H1 (cell line): ENCODE data around the gene TRABD. TPM values are rescaled to one million over a fixed set of nuclear protein-coding genes. Genes with fewer than 3 reads are reported as not detected.

ENCODE experiments used
- KDM1A ChIP-seq: fragments of 200-600, 300-600 bp; sonication (generic); IDR thresholded peaks from 2 replicates; pipeline ENCODE4 v1.7.1; 2016; ENCODE audit warnings: mild to moderate bottlenecking, low read length, borderline replicate concordance
- RFX5 ChIP-seq: IDR thresholded peaks from 2 replicates; pipeline ENCODE4 v1.6.1; 2011; ENCODE audit warnings: low read depth, low read length, improper control_type of control experiment, borderline replicate concordance
- RXRA ChIP-seq: IDR thresholded peaks from 2 replicates; pipeline ENCODE4 v1.6.1; 2011; ENCODE audit warnings: low read depth, mild to moderate bottlenecking, low read length, moderate library complexity; ENCODE audit not compliant: insufficient read depth
- TEAD4 ChIP-seq: IDR thresholded peaks from 2 replicates; pipeline ENCODE4 v1.6.1; 2012; ENCODE audit warnings: low read depth, low read length, inconsistent platforms, mixed read lengths
- YY1 ChIP-seq: IDR thresholded peaks from 2 replicates; pipeline ENCODE4 v1.6.1; 2011; ENCODE audit warnings: low read depth, mild to moderate bottlenecking, low read length
- ZNF274 ChIP-seq: IDR thresholded peaks from 2 replicates; pipeline ENCODE4 v1.7.0; 2012; ENCODE audit warnings: low read length, borderline replicate concordance; ENCODE audit errors: extremely low read depth
- polyA plus RNA-seq, 7 experiments: library from polyadenylated mRNA; depleted of rRNA in 3 of 7; stranded (reverse) in 5 of 7; unstranded in 2 of 7; fragments of >200 nt in 5 of 7; fragments of 200-250 nt in 2 of 7; gene quantifications; 1 replicate in 5 of 7; 2 replicates in 1 of 7; 4 replicates in 1 of 7; pipeline versions ENCODE4 v1.2.1 to v1.2.3, GENCODE V29; 2011 to 2013; ENCODE audit warnings: missing spikeins in 2 of 7, mixed read lengths in 2 of 7
- total RNA-seq: library from RNA; stranded (reverse); fragmentation: NEBNext Ultra II Directional; extraction: Animal tissue kit (Norgen Biotek cat#: 25700); gene quantifications from 2 replicates; pipeline ENCODE4 v1.2.1, GENCODE V29; 2021

Gene TRABD
- total and polyA plus RNA-seq, 2 of the 8 experiments (the other 6 are each of a cell fraction or from before 2014, with no cell fraction given), result 44.2 to 57.5 TPM

- TF ChIP-seq RXRA (no peak), ZNF274 (no peak), RFX5 (no peak), TEAD4 (no peak), YY1 (no peak), KDM1A (no peak)
Measured at GRCh38 chr22:50199251-50199721, 13.6 kb downstream of the TRABD start (continued).
